GM03348 (cell line): Measurements from ENCODE around the gene ARHGEF26.
A peak's percentile ranks its signal among the peaks of the same experiment; 100 is the strongest.

Experiments used
- DNase-seq: peaks from one replicate; pipeline ENCODE4 v3.0.0; 2012; ENCODE audit warnings: low spot score

Gene ARHGEF26

GRCh38 chr3:154152741-154153140 is 31.6 kb downstream of the ARHGEF26 start:
- no peak for DNase-seq

GRCh38 chr3:154156530-154156929 is 35.3 kb downstream of the ARHGEF26 start:
- DNase-seq, result no peak

- no peak for DNase-seq
These were observed 40.6 kb downstream of the ARHGEF26 start for GRCh38 chr3:154161806-154162205.

- no peak for DNase-seq
These were observed 43.2 kb downstream of the ARHGEF26 start for GRCh38 chr3:154164387-154164786.

GRCh38 chr3:154168998-154169795 is 48.0 kb downstream of the ARHGEF26 start:
- DNase-seq, result no peak

GRCh38 chr3:154169796-154170110 is 48.6 kb downstream of the ARHGEF26 start:
- DNase-seq, result no peak

GRCh38 chr3:154170300-154170699 is 49.1 kb downstream of the ARHGEF26 start:
- DNase-seq, result no peak

- no peak for DNase-seq
These were observed 53.9 kb downstream of the ARHGEF26 start for GRCh38 chr3:154175041-154175440.

GRCh38 chr3:154176036-154176435 is 54.8 kb downstream of the ARHGEF26 start:
- DNase-seq, result no peak

- DNase-seq, result no peak
These were observed 56.2 kb downstream of the ARHGEF26 start for GRCh38 chr3:154177406-154177805.

- DNase-seq, result no peak
These were observed 57.0 kb downstream of the ARHGEF26 start for GRCh38 chr3:154178172-154178571.

GRCh38 chr3:154180836-154181691 is 59.9 kb downstream of the ARHGEF26 start:
- no peak for DNase-seq

GRCh38 chr3:154182322-154182922 is 61.2 kb downstream of the ARHGEF26 start:
- DNase-seq, result no peak

- DNase-seq, result no peak
These were observed 61.8 kb downstream of the ARHGEF26 start for GRCh38 chr3:154182975-154183374.

GRCh38 chr3:154184582-154184981 is 63.4 kb downstream of the ARHGEF26 start:
- DNase-seq, result no peak

- no peak for DNase-seq
These were observed 67.2 kb downstream of the ARHGEF26 start for GRCh38 chr3:154188437-154188836.

- no peak for DNase-seq
These were observed 67.7 kb downstream of the ARHGEF26 start for GRCh38 chr3:154188846-154189245.

- DNase-seq, result no peak
These were observed 70.3 kb downstream of the ARHGEF26 start for GRCh38 chr3:154191520-154191919.

- DNase-seq, result no peak
These were observed 71.0 kb downstream of the ARHGEF26 start for GRCh38 chr3:154192225-154192624.

GRCh38 chr3:154193000-154193615 is 71.9 kb downstream of the ARHGEF26 start:
- peak; percentile 33 for DNase-seq

- DNase-seq, result no peak
These were observed 73.7 kb downstream of the ARHGEF26 start for GRCh38 chr3:154194877-154195276.

GRCh38 chr3:154195620-154196356 is 74.6 kb downstream of the ARHGEF26 start:
- no peak for DNase-seq
